Naive thymus-derived CD4-positive, alpha-beta T cell (primary cell): Measurements from ENCODE around the gene CHCHD10. TPM values are rescaled to one million over a fixed set of nuclear protein-coding genes. Genes with fewer than 3 reads are reported as not detected.

Experiments
- ATAC-seq: fragments of 150-1000 bp; cut with Tn5 transposase; 2 replicates; pipeline ENCODE4 v1.10.0; 2021; ENCODE audit warnings: mild to moderate bottlenecking, moderate library complexity
- CTCF ChIA-PET: fragments of 350-600 bp; sonication (Branson Sonifier 250); formaldehyde crosslinking; loops from one replicate; lab custom pipeline; 2021; ENCODE audit warnings: antibody characterized with exemption; lab: Charles Lee
- POLR2A ChIA-PET: fragments of 350-600 bp; sonication (Branson Sonifier 250); formaldehyde crosslinking; loops from one replicate; lab custom pipeline; 2021; ENCODE audit warnings: antibody characterized with exemption, inconsistent platforms; lab: Charles Lee
- DNase-seq, 9 donors: peaks; one replicate each; pipeline versions ENCODE4 v3.0.0 to v3.0.0-alpha.2; 2020 to 2022; ENCODE audit warnings: mixed read lengths in 1 of 9
- H3K27ac ChIP-seq: one replicate; pipeline ENCODE4 v1.7.0; 2013; ENCODE audit warnings: mild to moderate bottlenecking, low read depth, low read length, moderate library complexity
- H3K27me3 ChIP-seq, 2 donors: one replicate each; pipeline ENCODE4 v1.7.0; 2013; ENCODE audit warnings: low read length in 2 of 2, mild to moderate bottlenecking in 2 of 2, moderate library complexity in 2 of 2; ENCODE audit not compliant: control insufficient read depth in 2 of 2, insufficient read depth in 2 of 2
- H3K36me3 ChIP-seq, 3 experiments: 1 replicate in 2 of 3; 2 replicates in 1 of 3; pipeline ENCODE4 v1.7.0; 2013; ENCODE audit warnings: low read length in 3 of 3, mild to moderate bottlenecking in 3 of 3, moderate library complexity in 1 of 3; ENCODE audit not compliant: insufficient read depth in 3 of 3, control insufficient read depth in 2 of 3
- H3K4me1 ChIP-seq, 2 donors: one replicate each; pipeline ENCODE4 v1.7.0; 2013; ENCODE audit warnings: low read length in 2 of 2, mild to moderate bottlenecking in 2 of 2, moderate library complexity in 1 of 2; ENCODE audit not compliant: control insufficient read depth in 2 of 2, insufficient read depth in 2 of 2
- H3K4me3 ChIP-seq: 2 replicates; pipeline ENCODE4 v1.7.0; 2013; ENCODE audit warnings: mild to moderate bottlenecking, low read length
- H3K9me3 ChIP-seq, 3 experiments: 1 replicate in 2 of 3; 2 replicates in 1 of 3; pipeline ENCODE4 v1.7.0; 2013; ENCODE audit warnings: low read length in 3 of 3; ENCODE audit not compliant: control insufficient read depth in 2 of 3
- H3K27ac Mint-ChIP-seq, 9 donors: one replicate each; pipeline ENCODE4 v1.8.0; 2020 to 2022; ENCODE audit warnings: mixed read lengths in 9 of 9, mild to moderate bottlenecking in 8 of 9, moderate library complexity in 5 of 9, inconsistent platforms in 2 of 9
- H3K27me3 Mint-ChIP-seq, 5 donors: one replicate each; pipeline ENCODE4 v1.8.0; 2021 to 2022; ENCODE audit warnings: mixed read lengths in 5 of 5, mild to moderate bottlenecking in 1 of 5
- H3K36me3 Mint-ChIP-seq, 5 donors: one replicate each; pipeline ENCODE4 v1.8.0; 2020 to 2022; ENCODE audit warnings: mixed read lengths in 5 of 5, mild to moderate bottlenecking in 3 of 5, inconsistent platforms in 1 of 5
- H3K4me1 Mint-ChIP-seq, 7 donors: one replicate each; pipeline ENCODE4 v1.8.0; 2020 to 2022; ENCODE audit warnings: mixed read lengths in 7 of 7, mild to moderate bottlenecking in 3 of 7, inconsistent platforms in 1 of 7
- H3K4me3 Mint-ChIP-seq, 10 donors: one replicate each; pipeline ENCODE4 v1.8.0; 2020 to 2022; ENCODE audit warnings: mild to moderate bottlenecking in 10 of 10, mixed read lengths in 10 of 10, moderate library complexity in 6 of 10, inconsistent platforms in 2 of 10
- H3K9me3 Mint-ChIP-seq, 11 donors: one replicate each; pipeline ENCODE4 v1.8.0; 2020 to 2022; ENCODE audit warnings: mixed read lengths in 11 of 11, mild to moderate bottlenecking in 4 of 11, inconsistent platforms in 1 of 11, moderate library complexity in 1 of 11
- intact Hi-C, 2 donors: fragments of 100-400 bp; cut with micrococcal nuclease; formaldehyde crosslinking; loops; one replicate each; pipeline ENCODE4 v1.15.1; 2023
- polyA plus RNA-seq, 2 donors: library from polyadenylated mRNA; unstranded; fragments of 300-500 nt; fragmentation: Illumina TruSeq; gene quantifications; one replicate each; pipeline ENCODE4 v1.2.3, GENCODE V29; 2021
- total RNA-seq, 6 experiments: library from RNA in 5 of 6; stranded (reverse) in 5 of 6; gene quantifications; 1 replicate in 5 of 6; 2 replicates in 1 of 6; pipeline ENCODE4 v1.2.3 and lab custom pipeline; 2021 to 2026

CHCHD10 gene
- total and polyA plus RNA-seq, 7 experiments from 2014 or later = 25.6 to 56.1 (median 42.2) TPM

DNA sequence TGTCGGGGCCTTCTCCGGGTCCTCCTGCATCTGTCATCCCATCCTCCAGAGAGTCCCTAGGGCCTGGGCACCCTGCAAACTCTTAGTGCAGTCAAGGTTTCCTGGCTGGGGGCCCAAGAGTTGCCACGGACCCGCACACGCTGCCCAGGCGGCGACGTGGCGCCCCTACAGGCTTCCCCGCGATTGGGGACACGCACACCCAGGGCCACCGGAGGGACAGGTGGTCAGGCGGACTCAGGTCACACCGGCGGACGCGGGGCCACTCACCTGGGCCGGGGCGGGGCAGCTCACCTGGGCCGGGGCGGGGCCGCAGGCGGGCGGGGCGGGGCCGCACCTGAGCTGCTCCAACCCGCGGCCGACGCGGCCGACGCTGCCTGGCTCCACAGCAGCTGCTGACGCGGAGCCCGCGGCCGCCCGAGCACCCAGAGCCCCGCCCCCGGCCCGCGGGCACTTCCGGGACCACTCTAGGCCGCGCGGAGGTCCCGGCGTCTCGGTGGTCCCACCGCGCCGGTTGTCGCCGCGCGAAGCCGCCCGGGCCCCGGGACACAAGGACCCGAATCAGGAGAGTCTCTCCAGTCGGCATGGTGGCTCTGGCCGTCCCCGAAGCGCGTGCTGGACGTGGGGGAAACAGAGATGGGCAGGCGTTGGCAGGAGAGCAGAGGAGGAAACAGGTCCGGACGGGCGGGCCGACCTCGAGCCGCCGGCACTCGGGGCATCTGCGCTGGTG is 16.9 kb downstream of the CHCHD10 start, which contains the start of gene ZNF70:
Gene ZNF70, minus strand, starts transcription at position 399 of the 727 bp plus-strand sequence. CDS start 5,972 bp downstream, outside the sequence.
- Mint-ChIP-seq H3K27ac (peak within 1 kb of the TSS; percentile 37 to 91 (median 76)), H3K27me3 (no peaks in the 10 kb centered on the region), H3K4me3 (peak within 1 kb of the TSS; percentile 63 to 88 (median 82)), H3K9me3 (peaks cover 0 to 3% (median 0%) of the 10 kb centered on the region in 11 donors), H3K4me1 (peaks cover 11 to 18% (median 13%) of the 10 kb centered on the region in 7 donors), H3K36me3 (peaks cover 0 to 6% (median 2%) of the 10 kb centered on the region in 5 donors)
- ATAC-seq = peak; percentile 99
- no peaks in the 10 kb centered on the region for H3K9me3 ChIP-seq
- H3K36me3 ChIP-seq = no peaks in the 10 kb centered on the region
- H3K4me3 ChIP-seq = peak within 1 kb of the TSS; percentile 79
- ChIA-PET POLR2A (interaction anchor here (0.6 to 3.4 kb wide), 11 partner anchors 12 to 144 kb away, joined by 3 to 15 read pairs (median 5); partner anchors contain the start of genes C22orf15, CHCHD10, MIF and SLC2A11), CTCF (interaction anchor here (0.5 kb wide), 1 partner anchor 33 kb away, joined by 3 read pairs; no protein-coding TSS in a partner anchor)
- peak; percentile 78 to 88 (median 86) for DNase-seq
- no peaks in the 10 kb centered on the region for H3K27me3 ChIP-seq
- intact Hi-C loops = loop anchor here (1.0 to 10.0 kb wide), 10 partner anchors 12 to 804 kb away; partner anchors contain the start of genes CHCHD10 (in 2 of the 2), DERL3 (in 1 of the 2), GUCD1 (in 1 of the 2) and SMARCB1 (in 1 of the 2)
- H3K27ac ChIP-seq = peak within 1 kb of the TSS; percentile 73
- peaks cover 0 to 9% of the 10 kb centered on the region in 2 donors for H3K4me1 ChIP-seq

DNA sequence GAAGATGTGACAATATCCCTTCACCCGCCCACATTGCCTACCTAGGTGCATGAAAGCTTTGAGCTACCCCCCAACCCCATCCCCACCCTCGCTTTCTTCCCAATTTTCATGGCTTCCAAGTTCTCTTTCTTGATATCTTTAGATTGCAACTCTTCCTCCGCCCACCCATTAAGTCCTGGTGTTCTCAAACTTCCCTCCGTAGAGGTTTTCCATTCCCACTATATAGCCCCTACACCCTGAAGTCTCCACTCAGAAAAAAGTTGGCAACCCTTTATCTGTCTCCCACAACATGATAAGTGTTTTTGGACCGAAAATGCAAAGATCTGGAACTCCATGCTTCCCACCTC is 17.4 kb downstream of the CHCHD10 start:
- H3K27ac Mint-ChIP-seq = peak overlapping the region in 8 of 9 donors; percentile 37 to 88 (median 58)
- intact Hi-C loops = loop anchor here (2.0 to 10.0 kb wide), 4 partner anchors 16 to 804 kb away; partner anchors contain the start of genes CHCHD10 (in 1 of the 2), GUCD1 (in 1 of the 2) and SNRPD3 (in 1 of the 2)
- H3K4me1 ChIP-seq = peaks cover 0 to 9% of the 10 kb centered on the region in 2 donors
- POLR2A ChIA-PET = interaction anchor here (0.6 to 3.4 kb wide), 10 partner anchors 13 to 144 kb away, joined by 3 to 15 read pairs (median 5); partner anchors contain the start of genes C22orf15, CHCHD10, MIF and SLC2A11
- H3K36me3 Mint-ChIP-seq = peaks cover 0 to 8% (median 3%) of the 10 kb centered on the region in 5 donors
- H3K27me3 Mint-ChIP-seq = no peaks in the 10 kb centered on the region
- DNase-seq (no peak), ATAC-seq (no peak)
- peaks cover 11 to 18% (median 13%) of the 10 kb centered on the region in 7 donors for H3K4me1 Mint-ChIP-seq
- peak overlapping the region; percentile 67 for H3K4me3 ChIP-seq
- CTCF ChIA-PET = interaction anchor here (0.5 to 0.6 kb wide), 2 partner anchors 13 to 32 kb away, joined by 3 read pairs; no protein-coding TSS in a partner anchor
- peaks cover 0 to 4% (median 0%) of the 10 kb centered on the region in 11 donors for H3K9me3 Mint-ChIP-seq
- no peaks in the 10 kb centered on the region for H3K36me3 ChIP-seq
- no peaks in the 10 kb centered on the region for H3K9me3 ChIP-seq
- peak overlapping the region; percentile 73 for H3K27ac ChIP-seq
- H3K27me3 ChIP-seq = no peaks in the 10 kb centered on the region
- peak overlapping the region; percentile 63 to 88 (median 82) for H3K4me3 Mint-ChIP-seq

DNA sequence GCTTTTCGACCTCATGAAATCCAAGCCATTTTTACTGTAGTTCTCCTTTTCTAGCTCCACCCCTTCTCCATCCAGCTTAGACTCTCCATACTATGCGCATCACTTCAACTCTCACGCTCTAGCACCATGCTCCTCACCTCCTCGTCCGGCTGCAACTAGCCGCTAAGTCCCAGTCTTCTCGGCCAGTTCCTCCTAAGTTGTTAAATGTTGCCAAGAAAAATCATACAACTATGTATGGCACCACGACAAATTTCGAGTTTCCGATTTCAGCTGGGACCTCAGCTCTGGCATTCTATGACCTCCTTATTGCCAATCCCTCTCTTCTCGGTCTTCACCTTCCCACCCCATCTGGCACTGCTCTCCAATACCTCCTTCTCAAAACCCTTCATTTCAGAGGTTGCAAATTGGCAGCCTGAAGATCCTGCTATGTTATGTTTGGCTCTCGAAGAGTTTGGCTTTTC is 17.9 kb downstream of the CHCHD10 start:
- no peak for ATAC-seq
- Histone ChIP-seq H3K9me3 (no peaks in the 10 kb centered on the region), H3K27ac (no peak overlapping the region), H3K4me1 (peaks cover 0 to 9% of the 10 kb centered on the region in 2 donors), H3K4me3 (no peak overlapping the region), H3K36me3 (peaks cover 0 to 4% (median 2%) of the 10 kb centered on the region in 3 experiments), H3K27me3 (no peaks in the 10 kb centered on the region)
- Mint-ChIP-seq H3K4me1 (peaks cover 11 to 18% (median 13%) of the 10 kb centered on the region in 7 donors), H3K27ac (peak overlapping the region in 5 of 9 donors; percentile 37 to 78 (median 65)), H3K27me3 (no peaks in the 10 kb centered on the region), H3K4me3 (peak overlapping the region; percentile 63 to 88 (median 82)), H3K36me3 (peaks cover 3 to 13% (median 7%) of the 10 kb centered on the region in 5 donors), H3K9me3 (peaks cover 0 to 5% (median 3%) of the 10 kb centered on the region in 11 donors)
- DNase-seq = no peak
- intact Hi-C loops = loop anchor here (2.0 to 10.0 kb wide), 4 partner anchors 17 to 805 kb away; partner anchors contain the start of genes CHCHD10 (in 1 of the 2), GUCD1 (in 1 of the 2) and SNRPD3 (in 1 of the 2)
- CTCF ChIA-PET = interaction anchor here (0.6 kb wide), 1 partner anchor 13 kb away, joined by 3 read pairs; no protein-coding TSS in a partner anchor
- POLR2A ChIA-PET = interaction anchor here (0.6 to 3.4 kb wide), 7 partner anchors 13 to 145 kb away, joined by 3 to 15 read pairs (median 7); partner anchors contain the start of genes C22orf15, CHCHD10, MIF and SLC2A11

- POLR2A ChIA-PET = no interaction called here
- DNase-seq = no peak
- Mint-ChIP-seq H3K27ac (no peak overlapping the region), H3K4me3 (no peak overlapping the region), H3K36me3 (peaks cover 15 to 38% (median 24%) of the 10 kb centered on the region in 5 donors), H3K27me3 (no peaks in the 10 kb centered on the region), H3K9me3 (peaks cover 0 to 19% (median 7%) of the 10 kb centered on the region in 11 donors), H3K4me1 (peaks cover 11 to 13% (median 12%) of the 10 kb centered on the region in 7 donors)
- no peaks in the 10 kb centered on the region for H3K27me3 ChIP-seq
- H3K27ac ChIP-seq = no peak overlapping the region
- intact Hi-C loops = no loop called here
- no peak for ATAC-seq
- H3K9me3 ChIP-seq = peaks cover 0 to 12% (median 0%) of the 10 kb centered on the region in 3 experiments
- peaks cover 0 to 4% of the 10 kb centered on the region in 2 donors for H3K4me1 ChIP-seq
- CTCF ChIA-PET = interaction anchor here (0.6 to 1.2 kb wide), 2 partner anchors 9 to 48 kb away, joined by 3 to 5 read pairs; no protein-coding TSS in a partner anchor
- peaks cover 0 to 29% (median 14%) of the 10 kb centered on the region in 3 experiments for H3K36me3 ChIP-seq
- no peak overlapping the region for H3K4me3 ChIP-seq
Measured at GRCh38 chr22:23745791-23746190, 22.0 kb downstream of the CHCHD10 start.

- Mint-ChIP-seq H3K4me1 (peaks cover 0 to 3% (median under 1%) of the 10 kb centered on the region in 7 donors), H3K9me3 (peaks cover 0 to 19% (median 7%) of the 10 kb centered on the region in 11 donors), H3K27ac (no peak overlapping the region), H3K36me3 (peaks cover 15 to 32% (median 24%) of the 10 kb centered on the region in 5 donors), H3K27me3 (no peaks in the 10 kb centered on the region), H3K4me3 (no peak overlapping the region)
- H3K27ac ChIP-seq = no peak overlapping the region
- no peak overlapping the region for H3K4me3 ChIP-seq
- DNase-seq (no peak), ATAC-seq (no peak)
- CTCF ChIA-PET = no interaction called here
- no peaks in the 10 kb centered on the region for H3K4me1 ChIP-seq
- H3K27me3 ChIP-seq = no peaks in the 10 kb centered on the region
- POLR2A ChIA-PET = interaction anchor here (0.5 to 1.0 kb wide), 2 partner anchors 45 to 118 kb away, joined by 3 to 4 read pairs; no protein-coding TSS in a partner anchor
- peaks cover 0 to 29% (median 14%) of the 10 kb centered on the region in 3 experiments for H3K36me3 ChIP-seq
- intact Hi-C loops = no loop called here
- H3K9me3 ChIP-seq = peaks cover 0 to 12% (median 0%) of the 10 kb centered on the region in 3 experiments
Measured at GRCh38 chr22:23744485-23744884, 23.3 kb downstream of the CHCHD10 start.

DNA sequence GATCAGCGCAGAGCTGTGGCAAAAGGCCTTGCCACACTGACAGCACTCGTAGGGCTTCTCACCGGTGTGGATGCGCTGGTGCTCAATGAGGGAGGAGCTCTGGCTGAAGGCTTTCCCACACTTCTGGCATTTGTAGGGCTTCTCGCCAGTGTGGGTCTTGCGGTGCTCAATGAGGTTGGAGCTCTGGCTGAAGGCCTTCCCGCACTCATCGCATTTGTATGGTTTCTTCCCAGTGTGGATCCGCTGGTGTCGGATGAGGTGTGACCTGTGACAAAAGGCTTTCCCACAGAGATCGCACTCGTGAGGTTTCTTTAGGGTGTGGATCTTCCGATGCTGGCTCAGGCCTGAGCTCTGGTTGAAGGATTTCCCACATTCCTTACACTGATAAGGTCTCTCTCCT is 23.8 kb downstream of the CHCHD10 start:
- Mint-ChIP-seq H3K36me3 (peaks cover 15 to 32% (median 24%) of the 10 kb centered on the region in 5 donors), H3K27me3 (no peaks in the 10 kb centered on the region), H3K4me1 (peaks cover 0 to 3% (median 0%) of the 10 kb centered on the region in 7 donors), H3K9me3 (peaks cover 0 to 19% (median 7%) of the 10 kb centered on the region in 11 donors), H3K27ac (no peak overlapping the region), H3K4me3 (no peak overlapping the region)
- ATAC-seq (no peak), DNase-seq (no peak)
- H3K9me3 ChIP-seq = peaks cover 0 to 12% (median 0%) of the 10 kb centered on the region in 3 experiments
- ChIA-PET POLR2A (interaction anchor here (0.5 to 1.0 kb wide), 2 partner anchors 45 to 119 kb away, joined by 3 to 4 read pairs; no protein-coding TSS in a partner anchor), CTCF (no interaction called here)
- no peaks in the 10 kb centered on the region for H3K4me1 ChIP-seq
- H3K27ac ChIP-seq = no peak overlapping the region
- H3K36me3 ChIP-seq = peaks cover 0 to 29% (median 14%) of the 10 kb centered on the region in 3 experiments
- no peak overlapping the region for H3K4me3 ChIP-seq
- intact Hi-C loops = no loop called here
- no peaks in the 10 kb centered on the region for H3K27me3 ChIP-seq
